Erythroblast (primary cell): ENCODE measurements around the gene INPP4A.

Source experiments
- GATA1 ChIP-seq: IDR thresholded peaks from 2 replicates; pipeline ENCODE4 v1.6.1; 2011; ENCODE audit warnings: low read depth, mild to moderate bottlenecking, control low read depth, low read length, moderate library complexity
- POLR2A ChIP-seq: IDR thresholded peaks from 2 replicates; pipeline ENCODE4 v1.6.1; 2011; ENCODE audit warnings: mild to moderate bottlenecking, low read length

GRCh38 chr2:98458207-98458606, 13.5 kb downstream of the INPP4A start:
- no peak for TF ChIP-seq POLR2A
- TF ChIP-seq GATA1, result no peak
